HG02642 (cell line): ENCODE data around the gene ESF1.
A peak's percentile ranks its signal among the peaks of the same experiment; 100 is the strongest.
"Not testable (repeated sequence)": the region's sequence is repeated elsewhere in the genome, so short reads cannot be mapped to it uniquely, and the experiment has no call there.

Experiments used
- ATAC-seq: cut with Tn5 transposase; IDR thresholded peaks from one replicate; pipeline ENCODE4 v1.9.1; 2021; ENCODE audit warnings: mild to moderate bottlenecking; ENCODE audit not compliant: unreplicated experiment, poor library complexity

Gene ESF1

DNA sequence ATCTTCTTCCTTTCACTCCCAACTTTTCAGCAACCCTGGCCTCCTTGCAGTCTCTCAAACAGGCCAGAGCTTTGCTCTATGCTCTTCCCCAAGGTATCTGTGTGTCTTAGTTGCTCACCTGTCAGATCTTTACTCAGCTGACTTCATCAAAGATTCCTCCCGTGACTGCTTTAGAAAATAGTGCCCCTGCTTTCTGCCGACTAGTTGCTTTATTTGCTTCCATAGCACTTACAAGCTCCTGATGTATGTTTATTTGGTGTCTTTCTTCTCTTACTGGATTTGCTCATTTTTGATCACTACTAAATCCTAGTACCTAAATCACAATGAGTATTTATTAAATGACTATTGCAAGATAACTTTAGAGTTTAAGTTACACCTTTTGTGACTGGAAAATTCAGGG, 6.0 kb upstream of the ESF1 start:
- ATAC-seq: no peak

- ATAC-seq: peak; percentile 23
These were observed 3.6 kb upstream of the ESF1 start for GRCh38 chr20:13788167-13788834.

GRCh38 chr20:13786143-13786828, 1.6 kb upstream of the ESF1 start:
- no peak for ATAC-seq

DNA sequence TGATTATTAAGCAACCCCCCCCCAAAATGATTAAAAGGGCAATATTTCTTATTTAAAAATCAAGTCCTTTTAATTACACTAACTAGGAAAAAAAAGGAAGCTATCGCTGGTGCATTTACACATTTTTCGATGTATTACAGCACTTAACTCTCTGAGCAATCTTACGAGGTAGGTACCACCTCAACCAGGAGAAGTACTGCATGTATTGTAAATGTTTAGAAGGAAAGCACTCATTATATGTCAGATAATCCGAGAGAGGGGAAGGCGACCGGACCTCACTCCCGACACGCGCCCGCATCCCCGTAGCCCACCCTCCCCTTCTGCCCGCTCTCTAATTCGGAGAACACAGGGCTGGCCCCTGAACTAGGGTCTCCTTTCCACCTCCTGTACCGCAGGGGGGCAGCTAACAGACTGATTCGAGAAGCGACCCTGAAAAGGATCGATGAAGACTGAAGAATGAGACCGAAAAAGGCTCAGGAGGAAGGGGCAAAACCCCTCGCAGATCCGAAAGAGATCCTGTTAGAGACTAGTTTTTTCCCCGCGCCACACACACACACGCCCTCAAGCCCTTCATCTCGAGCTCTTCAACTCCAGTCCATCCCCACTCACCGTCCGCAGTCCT, 337 bp downstream of the ESF1 start:
- ATAC-seq: peak; percentile 19

GRCh38 chr20:13783528-13783927, 1.2 kb downstream of the ESF1 start:
- ATAC-seq: no peak

DNA sequence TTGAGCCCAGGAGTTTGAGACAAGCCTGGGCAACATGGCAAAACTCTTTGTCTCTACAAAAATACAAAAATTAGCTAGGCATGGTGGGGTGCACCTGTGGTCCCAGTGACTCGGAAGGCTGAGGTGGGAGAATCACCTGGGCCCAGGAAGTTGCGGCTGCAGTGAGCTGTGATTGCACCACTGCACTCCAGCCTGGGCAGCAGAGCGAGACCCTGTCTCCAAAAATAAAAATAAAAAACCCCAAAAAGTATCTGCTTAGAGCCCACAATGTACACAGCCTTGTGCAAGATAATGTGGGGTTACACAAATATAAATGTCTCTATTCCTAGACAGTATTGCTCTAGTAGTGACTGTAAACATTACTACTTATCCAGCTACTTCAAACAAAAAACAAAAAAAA, 5.9 kb downstream of the ESF1 start:
- no peak for ATAC-seq

GRCh38 chr20:13777171-13777601, 7.5 kb downstream of the ESF1 start:
- no peak for ATAC-seq

DNA sequence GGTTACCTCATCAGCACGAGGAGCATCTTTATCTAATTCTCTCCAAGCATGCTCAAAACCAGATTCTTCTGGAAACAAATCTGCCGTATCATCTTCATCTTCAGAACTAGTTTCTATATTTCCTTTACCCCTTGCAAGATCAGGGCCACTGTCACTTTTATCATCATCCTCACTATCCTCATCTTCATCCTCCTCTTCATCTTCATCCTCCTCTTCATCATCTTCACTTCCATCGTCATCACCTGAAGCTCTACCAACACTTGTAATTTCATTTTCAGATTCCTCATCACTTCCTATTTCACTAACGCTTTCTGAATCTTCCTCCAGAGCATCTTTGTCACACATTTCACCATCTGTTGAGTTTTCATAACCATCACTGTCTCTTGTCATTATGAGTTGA, 8.9 kb downstream of the ESF1 start:
- no peak for ATAC-seq

DNA sequence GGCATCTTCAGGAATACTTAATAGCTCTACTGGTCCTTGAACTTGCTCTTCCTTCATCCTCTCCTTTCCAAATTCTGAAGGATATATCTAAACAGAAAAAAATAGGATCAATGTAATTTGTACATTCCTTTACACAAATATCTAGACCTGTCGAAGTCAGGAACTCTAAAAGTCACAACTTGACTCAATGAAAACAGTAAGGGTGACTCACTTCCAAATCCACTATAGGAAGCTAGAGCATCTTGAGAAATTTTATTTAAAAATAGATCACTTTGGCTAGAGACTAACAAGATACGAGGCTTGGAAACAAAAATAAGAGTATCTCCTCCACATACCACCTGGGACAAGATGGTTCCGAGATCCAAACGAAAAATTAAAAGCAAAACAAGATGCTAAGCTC, 12.2 kb downstream of the ESF1 start:
- ATAC-seq: no peak

GRCh38 chr20:13771853-13772453, 12.8 kb downstream of the ESF1 start:
- ATAC-seq: no peak

DNA sequence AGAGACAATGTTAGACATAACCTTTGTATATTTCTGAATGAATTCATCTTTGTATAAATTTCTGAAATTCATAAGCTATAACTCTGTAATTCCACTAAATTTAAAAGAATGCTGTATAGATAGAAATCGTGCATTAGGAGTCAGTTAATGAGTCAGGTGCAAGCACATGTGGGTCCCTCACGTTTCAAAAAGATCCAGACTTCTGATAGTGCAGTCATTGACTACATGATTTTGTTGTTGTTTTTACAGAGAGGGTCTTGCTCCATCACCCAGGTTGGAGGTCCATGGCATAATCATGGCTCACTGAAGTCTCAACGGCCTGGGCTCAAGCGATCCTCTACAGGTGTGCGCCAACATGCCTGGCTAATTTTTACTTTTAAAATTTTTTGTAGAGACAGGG, 14.6 kb downstream of the ESF1 start:
- ATAC-seq: no peak

DNA sequence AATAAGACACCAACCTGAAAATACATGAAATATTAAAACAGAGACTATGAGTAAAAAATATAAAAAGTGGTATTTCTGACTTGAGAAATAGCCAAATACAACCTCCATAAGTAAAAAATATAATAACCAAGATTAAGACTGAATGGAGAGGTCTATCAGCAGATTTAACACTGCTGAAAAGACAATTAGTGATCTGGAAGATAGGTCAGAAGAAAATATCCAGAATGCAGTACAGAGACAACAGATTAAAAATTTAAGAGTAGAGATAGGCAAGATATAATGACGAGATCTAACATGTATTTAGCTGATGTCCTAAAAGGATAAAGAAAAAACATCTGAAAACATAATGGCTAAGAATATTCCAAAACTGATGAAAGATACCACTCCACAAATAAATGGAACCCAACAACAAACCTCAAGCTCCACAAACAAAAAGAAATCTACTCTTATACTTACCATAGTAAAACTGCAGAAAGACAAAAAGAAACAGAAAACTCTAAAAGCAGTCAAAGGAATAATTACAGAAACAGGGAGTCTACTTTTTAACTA, 18.8 kb downstream of the ESF1 start:
- no peak for ATAC-seq

GRCh38 chr20:13765299-13765698, 19.4 kb downstream of the ESF1 start:
- no peak for ATAC-seq

GRCh38 chr20:13760451-13760946, 24.2 kb downstream of the ESF1 start:
- ATAC-seq: not testable (repeated sequence)

DNA sequence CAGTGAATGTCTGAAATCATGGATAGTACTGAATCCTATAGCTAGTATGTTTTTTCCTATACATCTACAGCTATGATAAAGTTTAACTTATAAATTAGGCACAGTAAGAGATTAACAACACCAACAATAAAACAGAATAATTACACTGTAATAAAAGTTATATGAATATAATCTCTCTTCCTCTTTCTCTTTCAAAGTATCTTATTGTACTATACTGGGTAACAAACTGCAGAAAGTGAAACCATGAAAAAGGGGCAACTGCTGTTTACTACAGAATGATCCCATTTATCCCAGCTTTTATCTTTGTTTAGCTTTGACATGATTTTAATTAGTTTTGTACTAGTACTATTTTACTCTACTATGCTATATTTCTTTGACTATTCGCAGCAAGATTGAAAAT, 25.8 kb downstream of the ESF1 start:
- no peak for ATAC-seq

- no peak for ATAC-seq
These were observed 28.2 kb downstream of the ESF1 start for GRCh38 chr20:13756551-13756950.

DNA sequence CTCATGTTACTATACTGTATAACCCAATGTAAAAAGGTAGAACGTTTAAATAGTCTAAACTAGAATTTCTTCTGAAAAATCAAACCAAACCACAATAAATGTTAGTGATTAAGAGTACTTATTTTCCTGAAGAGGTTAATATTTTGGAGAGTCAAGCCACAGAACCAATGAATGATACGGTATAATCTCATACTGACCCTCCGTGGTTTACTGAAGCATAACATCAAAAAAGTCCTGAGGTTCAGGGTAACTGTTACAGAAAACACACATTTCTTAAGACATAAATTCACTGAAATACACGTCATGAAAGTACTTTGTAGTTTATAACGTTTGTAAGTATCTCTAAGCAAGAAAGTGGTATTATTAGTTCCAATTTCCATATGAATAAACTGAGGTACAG, 28.9 kb downstream of the ESF1 start:
- ATAC-seq: no peak

- no peak for ATAC-seq
These were observed 31.2 kb downstream of the ESF1 start for GRCh38 chr20:13753436-13754036.

GRCh38 chr20:13749811-13750210, 34.9 kb downstream of the ESF1 start:
- ATAC-seq: no peak

- no peak for ATAC-seq
These were observed 38.9 kb downstream of the ESF1 start for GRCh38 chr20:13745784-13746183.
